Muscle layer of duodenum (tissue), 2 donors: ENCODE results near the gene PAQR9.

Source experiments
- H3K27ac ChIP-seq: one replicate; pipeline ENCODE4 v1.7.0; 2013; ENCODE audit warnings: mild to moderate bottlenecking, low read length
- H3K27me3 ChIP-seq: one replicate; pipeline ENCODE4 v1.7.0; 2013; ENCODE audit warnings: low read depth, mild to moderate bottlenecking, control low read depth, low read length
- H3K36me3 ChIP-seq, 2 donors: one replicate each; pipeline ENCODE4 v1.7.0; 2013; ENCODE audit warnings: low read length in 2 of 2, control low read depth in 1 of 2, mild to moderate bottlenecking in 1 of 2; ENCODE audit not compliant: insufficient read depth in 2 of 2, control insufficient read depth in 1 of 2
- H3K4me1 ChIP-seq, 2 donors: one replicate each; pipeline ENCODE4 v1.7.0; 2013; ENCODE audit warnings: low read length in 2 of 2, mild to moderate bottlenecking in 2 of 2, control low read depth in 1 of 2, moderate library complexity in 1 of 2; ENCODE audit not compliant: insufficient read depth in 2 of 2, control insufficient read depth in 1 of 2
- H3K4me3 ChIP-seq, 2 donors: one replicate each; pipeline ENCODE4 v1.7.0; 2013; ENCODE audit warnings: low read length in 2 of 2, low read depth in 1 of 2, mild to moderate bottlenecking in 1 of 2
- H3K9me3 ChIP-seq, 2 donors: one replicate each; pipeline ENCODE4 v1.7.0; 2013; ENCODE audit warnings: low read length in 2 of 2, control low read depth in 1 of 2, mild to moderate bottlenecking in 1 of 2; ENCODE audit not compliant: control insufficient read depth in 1 of 2
- donor health status: healthy.

Gene PAQR9

GRCh38 chr3:142981108-142981507 is 17.6 kb upstream of the PAQR9 start:
- H3K4me1 ChIP-seq: no peaks in the 10 kb centered on the region
- no peaks in the 10 kb centered on the region for H3K27me3 ChIP-seq
- no peaks in the 10 kb centered on the region for H3K36me3 ChIP-seq
- H3K27ac ChIP-seq: no peak overlapping the region
- H3K4me3 ChIP-seq: no peak overlapping the region
- H3K9me3 ChIP-seq: no peaks in the 10 kb centered on the region

DNA sequence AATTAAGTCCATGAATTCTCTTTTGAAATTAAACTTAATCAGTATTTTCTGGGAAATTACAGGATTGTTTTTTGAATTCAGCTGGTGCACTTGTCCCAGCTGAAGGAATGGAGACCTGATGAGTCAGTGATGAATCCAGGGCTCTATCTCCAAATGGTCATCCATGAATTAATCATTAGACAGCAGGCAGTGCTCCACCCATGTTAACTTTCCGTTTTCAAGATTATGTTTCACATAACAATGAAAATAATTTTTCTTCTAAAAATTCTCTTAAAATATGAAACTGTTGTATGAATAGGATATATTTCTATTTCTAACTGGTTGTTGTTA is 13.9 kb upstream of the PAQR9 start:
- no peak overlapping the region for H3K4me3 ChIP-seq
- no peaks in the 10 kb centered on the region for H3K4me1 ChIP-seq
- no peaks in the 10 kb centered on the region for H3K27me3 ChIP-seq
- H3K36me3 ChIP-seq: no peaks in the 10 kb centered on the region
- H3K27ac ChIP-seq: no peak overlapping the region
- no peaks in the 10 kb centered on the region for H3K9me3 ChIP-seq

- H3K27ac ChIP-seq: no peak overlapping the region
- no peaks in the 10 kb centered on the region for H3K36me3 ChIP-seq
- H3K4me3 ChIP-seq: no peak overlapping the region
- no peaks in the 10 kb centered on the region for H3K27me3 ChIP-seq
- no peaks in the 10 kb centered on the region for H3K9me3 ChIP-seq
- H3K4me1 ChIP-seq: no peaks in the 10 kb centered on the region
Measured at GRCh38 chr3:142976621-142977398, 13.3 kb upstream of the PAQR9 start.

GRCh38 chr3:142975316-142975995 is 12.0 kb upstream of the PAQR9 start:
- H3K9me3 ChIP-seq: no peaks in the 10 kb centered on the region
- no peak overlapping the region for H3K4me3 ChIP-seq
- H3K27ac ChIP-seq: no peak overlapping the region
- H3K4me1 ChIP-seq: no peaks in the 10 kb centered on the region
- no peaks in the 10 kb centered on the region for H3K27me3 ChIP-seq
- no peaks in the 10 kb centered on the region for H3K36me3 ChIP-seq

DNA sequence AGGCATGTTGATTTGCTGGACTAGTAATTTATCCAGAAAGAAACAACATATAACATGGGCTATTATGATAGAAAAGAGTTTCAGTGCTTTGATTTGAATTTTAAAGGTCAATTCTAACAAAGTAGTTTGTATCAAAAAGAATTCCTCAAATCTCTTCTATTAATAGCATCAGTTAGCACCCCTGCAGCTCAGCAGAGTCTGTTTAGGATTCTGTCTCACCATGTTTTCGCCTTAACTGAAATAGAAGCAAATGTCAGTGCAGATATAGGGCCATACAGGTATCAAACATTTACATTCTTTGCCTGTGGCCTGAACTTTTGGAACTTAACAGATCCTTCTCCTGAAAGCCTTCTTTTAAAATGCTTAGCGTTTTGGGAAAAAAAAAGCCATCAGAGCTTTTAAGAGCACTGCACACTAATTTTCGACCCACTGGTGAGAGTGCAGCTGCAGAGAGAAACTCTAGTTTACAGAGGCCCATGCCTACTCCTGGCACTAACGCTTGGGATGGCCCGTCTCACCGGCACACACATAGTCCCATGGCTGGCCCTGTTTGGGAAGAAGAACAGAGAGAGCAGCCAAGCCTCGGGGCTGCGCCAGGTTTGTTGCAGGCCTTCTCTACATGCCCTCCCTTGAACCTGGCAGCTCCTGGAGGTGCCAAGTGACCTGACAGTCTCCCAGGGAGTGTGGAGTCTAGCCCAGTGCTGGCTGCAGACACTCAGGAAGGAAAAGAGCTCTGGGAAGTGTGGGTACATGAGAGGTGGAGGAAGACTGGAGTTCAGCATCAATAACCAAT is 9.9 kb upstream of the PAQR9 start:
- no peaks in the 10 kb centered on the region for H3K36me3 ChIP-seq
- no peak overlapping the region for H3K27ac ChIP-seq
- no peak overlapping the region for H3K4me3 ChIP-seq

GRCh38 chr3:142972092-142972753 is 8.7 kb upstream of the PAQR9 start:
- no peaks in the 10 kb centered on the region for H3K27me3 ChIP-seq
- no peak overlapping the region for H3K27ac ChIP-seq
- H3K4me3 ChIP-seq: no peak overlapping the region
- no peaks in the 10 kb centered on the region for H3K4me1 ChIP-seq
- H3K9me3 ChIP-seq: no peaks in the 10 kb centered on the region
- no peaks in the 10 kb centered on the region for H3K36me3 ChIP-seq

More for the DNA sequence above, 9.9 kb upstream of the PAQR9 start:
- no peaks in the 10 kb centered on the region for H3K9me3 ChIP-seq
- no peaks in the 10 kb centered on the region for H3K4me1 ChIP-seq
- H3K27me3 ChIP-seq: no peaks in the 10 kb centered on the region

GRCh38 chr3:142971431-142971830 is 8.0 kb upstream of the PAQR9 start:
- H3K4me1 ChIP-seq: no peaks in the 10 kb centered on the region
- H3K9me3 ChIP-seq: no peaks in the 10 kb centered on the region
- H3K27ac ChIP-seq: no peak overlapping the region
- peaks cover 2% of the 10 kb centered on the region for H3K27me3 ChIP-seq
- H3K36me3 ChIP-seq: no peaks in the 10 kb centered on the region
- no peak overlapping the region for H3K4me3 ChIP-seq

GRCh38 chr3:142968319-142969025 is 5.0 kb upstream of the PAQR9 start:
- Histone ChIP-seq H3K9me3 (no peaks in the 10 kb centered on the region), H3K4me1 (no peaks in the 10 kb centered on the region), H3K36me3 (no peaks in the 10 kb centered on the region), H3K27me3 (peaks cover 8% of the 10 kb centered on the region), H3K4me3 (no peak overlapping the region), H3K27ac (no peak overlapping the region)

DNA sequence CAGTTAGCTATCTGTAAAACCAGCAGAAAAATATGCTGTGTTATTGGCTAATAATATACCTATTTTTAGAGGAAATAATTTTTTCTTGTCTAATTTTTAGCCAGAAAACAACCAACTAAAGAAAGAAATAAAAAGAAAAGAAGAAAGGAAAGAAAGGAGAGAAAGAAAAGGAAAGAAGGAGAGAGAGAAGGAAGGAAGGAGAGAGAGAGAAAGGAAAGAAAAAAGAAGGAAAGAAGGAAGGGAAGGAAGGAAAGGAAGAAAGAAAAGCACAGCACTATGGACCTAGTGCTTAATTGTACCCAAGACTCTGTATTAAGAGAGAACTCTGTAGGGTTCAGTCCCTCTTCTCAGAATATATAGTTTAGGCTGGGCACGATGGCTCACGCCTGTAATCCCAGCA is 3.3 kb upstream of the PAQR9 start:
- Histone ChIP-seq H3K4me1 (peaks cover 0 to 6% of the 10 kb centered on the region in 2 donors), H3K27me3 (peaks cover 20% of the 10 kb centered on the region), H3K27ac (no peak overlapping the region), H3K4me3 (no peak overlapping the region), H3K9me3 (no peaks in the 10 kb centered on the region), H3K36me3 (no peaks in the 10 kb centered on the region)

DNA sequence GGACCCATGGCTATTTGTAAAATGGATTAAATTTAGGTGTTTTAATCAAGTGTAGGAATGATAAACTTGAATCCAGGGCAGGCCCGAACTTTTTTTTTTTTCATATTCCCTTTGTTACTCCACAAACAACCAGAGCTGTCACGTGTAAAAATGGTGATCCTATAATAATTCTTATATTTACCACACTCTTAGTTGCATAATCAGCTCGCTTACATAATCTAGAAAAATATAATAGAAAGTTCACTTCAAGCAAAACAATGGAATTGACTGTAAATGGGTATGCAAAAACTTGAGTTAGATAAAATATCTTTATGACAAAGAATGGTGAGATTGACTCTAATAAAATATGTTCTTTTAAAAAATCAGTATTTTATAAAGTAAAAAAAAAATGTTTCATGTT is 2.1 kb upstream of the PAQR9 start:
- H3K4me3 ChIP-seq: no peak overlapping the region
- H3K27me3 ChIP-seq: peaks cover 28% of the 10 kb centered on the region
- no peaks in the 10 kb centered on the region for H3K36me3 ChIP-seq
- no peak overlapping the region for H3K27ac ChIP-seq
- no peaks in the 10 kb centered on the region for H3K9me3 ChIP-seq
- H3K4me1 ChIP-seq: peaks cover 0 to 6% of the 10 kb centered on the region in 2 donors

GRCh38 chr3:142963234-142963515 is 299 bp downstream of the PAQR9 start:
- H3K4me3 ChIP-seq: peak overlapping the region in 1 of 2 donors; percentile 75

More at GRCh38 chr3:142963234-142963515, 299 bp downstream of the PAQR9 start:
- Histone ChIP-seq H3K36me3 (no peaks in the 10 kb centered on the region), H3K27ac (no peak overlapping the region), H3K4me1 (peaks cover 0 to 8% of the 10 kb centered on the region in 2 donors), H3K27me3 (peaks cover 34% of the 10 kb centered on the region), H3K9me3 (no peaks in the 10 kb centered on the region)
